Measurements from ENCODE around the gene NELFA. TPM values are rescaled to one million over a fixed set of nuclear protein-coding genes. Genes with fewer than 3 reads are reported as not detected.
"Not testable (repeated sequence)": the region's sequence is repeated elsewhere in the genome, so short reads cannot be mapped to it uniquely, and the experiment has no call there.

Gene NELFA
- total and polyA plus RNA-seq, 4 donors: 7.1 to 11.8 (median 9.3) TPM

DNA sequence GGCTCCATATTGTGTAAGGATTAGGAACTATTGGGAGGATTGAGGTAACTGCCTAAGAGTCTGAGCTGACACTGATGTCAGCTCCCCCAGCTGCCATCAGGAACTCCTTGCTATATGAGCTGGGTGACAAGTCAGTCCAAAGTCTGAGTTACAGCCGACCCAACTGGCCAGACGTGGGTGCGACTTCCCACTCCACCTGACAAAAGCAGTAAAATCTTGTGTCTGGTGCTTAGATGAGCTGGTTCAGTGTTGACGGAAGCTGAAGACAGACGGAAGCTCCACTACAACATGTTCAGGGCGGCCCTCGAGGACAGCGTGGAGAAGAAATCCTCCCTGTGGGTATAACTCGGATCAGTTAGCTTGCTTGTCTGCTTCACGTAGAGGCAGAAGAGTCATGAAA is 27.6 kb upstream of the NELFA start:
- Histone ChIP-seq H3K4me1 (ENCODE audit: control insufficient read depth in 4 of 4, insufficient read depth in 4 of 4, low read length in 3 of 4) (peaks cover 3 to 11% (median 5%) of the 10 kb centered on the region in 4 donors), H3K27me3 (ENCODE audit: control insufficient read depth in 4 of 4, insufficient read depth in 4 of 4, low read length in 3 of 4) (peaks cover 0 to 6% (median 2%) of the 10 kb centered on the region in 4 donors), H3K4me3 (ENCODE audit: low read depth in 1 of 3, low read length in 3 of 3) (no peak overlapping the region), H3K36me3 (ENCODE audit: control insufficient read depth in 4 of 4, insufficient read depth in 3 of 4, low read depth in 1 of 4, low read length in 3 of 4) (no peaks in the 10 kb centered on the region), H3K27ac (ENCODE audit: low read depth in 1 of 2, low read length in 2 of 2) (no peak overlapping the region), H3K9ac (ENCODE audit: low read depth in 1 of 2, low read length in 2 of 2) (no peak overlapping the region), H3K9me3 (ENCODE audit: control insufficient read depth in 4 of 4, low read length in 3 of 4) (no peaks in the 10 kb centered on the region)
- no peak for TF ChIP-seq RAD21 (IDR thresholded peaks at IDR 0.05)
- TF ChIP-seq TAF1 (conservative IDR thresholded peaks at IDR 0.05): no peak
- TF ChIP-seq REST (IDR thresholded peaks at IDR 0.05): no peak
- TF ChIP-seq EGR1 (IDR thresholded peaks at IDR 0.05; ENCODE audit: low read depth in 2 of 2): no peak
- no peak for TF ChIP-seq FOXA1 (IDR thresholded peaks at IDR 0.05)
- no peak for TF ChIP-seq RXRA (IDR thresholded peaks at IDR 0.05)
- TF ChIP-seq, protein P1, sequence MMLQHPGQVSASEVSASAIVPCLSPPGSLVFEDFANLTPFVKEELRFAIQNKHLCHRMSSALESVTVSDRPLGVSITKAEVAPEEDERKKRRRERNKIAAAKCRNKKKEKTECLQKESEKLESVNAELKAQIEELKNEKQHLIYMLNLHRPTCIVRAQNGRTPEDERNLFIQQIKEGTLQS (IDR thresholded peaks at IDR 0.05): no peak
- no peak for TF ChIP-seq HNF4G (IDR thresholded peaks at IDR 0.05)
- no peak for TF ChIP-seq MAX (IDR thresholded peaks at IDR 0.05)
- WGBS: 83% methylated on average over 10 of the region's 10 CpGs
- DNase-seq (ENCODE audit: low spot score): no peak

DNA sequence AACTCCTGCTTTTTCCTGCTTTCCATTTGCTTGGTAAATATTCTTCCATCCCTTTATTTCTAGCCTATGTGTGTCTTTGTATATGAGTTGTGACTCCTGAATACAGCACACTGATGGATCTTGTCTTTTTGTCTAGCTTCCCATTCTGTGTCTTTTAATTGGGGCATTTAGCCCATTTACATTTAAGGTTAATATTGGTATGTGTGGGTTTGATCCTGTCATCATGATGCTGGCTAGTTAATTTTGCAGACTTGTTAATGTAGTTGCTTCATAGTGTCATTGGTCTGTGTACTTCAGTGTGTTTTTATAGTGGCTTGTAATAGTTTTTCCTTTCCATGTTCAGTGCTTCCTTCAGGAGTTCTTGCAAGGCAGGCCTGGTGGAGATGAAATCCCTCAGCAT is 22.4 kb upstream of the NELFA start:
- not testable (repeated sequence) for H3K27me3 ChIP-seq (ENCODE audit: control insufficient read depth in 4 of 4, insufficient read depth in 4 of 4, low read length in 3 of 4); H3K27ac ChIP-seq (ENCODE audit: low read depth in 1 of 2, low read length in 2 of 2); H3K36me3 ChIP-seq (ENCODE audit: control insufficient read depth in 4 of 4, insufficient read depth in 3 of 4, low read depth in 1 of 4, low read length in 3 of 4); H3K9me3 ChIP-seq (ENCODE audit: control insufficient read depth in 4 of 4, low read length in 3 of 4); H3K4me3 ChIP-seq (ENCODE audit: low read depth in 1 of 3, low read length in 3 of 3); H3K4me1 ChIP-seq (ENCODE audit: control insufficient read depth in 4 of 4, insufficient read depth in 4 of 4, low read length in 3 of 4); H3K9ac ChIP-seq (ENCODE audit: low read depth in 1 of 2, low read length in 2 of 2); DNase-seq (ENCODE audit: low spot score)

DNA sequence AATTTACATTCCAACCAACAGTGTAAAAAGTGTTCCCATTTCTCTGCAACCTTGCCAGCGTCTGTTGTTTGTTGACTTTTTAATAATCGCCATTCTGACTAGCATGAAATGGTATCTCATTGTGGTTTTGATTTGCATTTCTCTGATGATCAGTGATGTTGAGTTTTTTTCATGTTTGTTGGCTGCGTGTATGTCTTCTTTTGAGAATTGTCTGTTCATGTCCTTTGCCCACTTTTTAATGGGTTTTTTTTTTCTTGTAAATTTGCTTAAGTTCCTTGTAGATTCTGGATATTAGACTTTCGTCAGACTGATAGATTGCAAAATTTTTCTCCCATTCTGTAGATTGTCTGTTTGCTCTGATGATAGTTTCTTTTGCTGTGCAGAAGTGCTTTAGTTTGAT is 18.3 kb upstream of the NELFA start:
- H3K9me3 ChIP-seq (ENCODE audit: control insufficient read depth in 4 of 4, low read length in 3 of 4); H3K27me3 ChIP-seq (ENCODE audit: control insufficient read depth in 4 of 4, insufficient read depth in 4 of 4, low read length in 3 of 4); H3K4me3 ChIP-seq (ENCODE audit: low read depth in 1 of 3, low read length in 3 of 3); H3K27ac ChIP-seq (ENCODE audit: low read depth in 1 of 2, low read length in 2 of 2); H3K36me3 ChIP-seq (ENCODE audit: control insufficient read depth in 4 of 4, insufficient read depth in 3 of 4, low read depth in 1 of 4, low read length in 3 of 4); DNase-seq (ENCODE audit: low spot score); H3K9ac ChIP-seq (ENCODE audit: low read depth in 1 of 2, low read length in 2 of 2); H3K4me1 ChIP-seq (ENCODE audit: control insufficient read depth in 4 of 4, insufficient read depth in 4 of 4, low read length in 3 of 4): not testable (repeated sequence)
- WGBS: 80% methylated on average over 4 of the region's 4 CpGs

GRCh38 chr4:2025817-2026216 is 17.0 kb upstream of the NELFA start:
- H3K36me3 ChIP-seq (ENCODE audit: control insufficient read depth in 4 of 4, insufficient read depth in 3 of 4, low read depth in 1 of 4, low read length in 3 of 4): no peaks in the 10 kb centered on the region
- peaks cover 0 to 3% (median 0%) of the 10 kb centered on the region in 4 donors for H3K27me3 ChIP-seq (ENCODE audit: control insufficient read depth in 4 of 4, insufficient read depth in 4 of 4, low read length in 3 of 4)
- no peak overlapping the region for H3K27ac ChIP-seq (ENCODE audit: low read depth in 1 of 2, low read length in 2 of 2)
- H3K9me3 ChIP-seq (ENCODE audit: control insufficient read depth in 4 of 4, low read length in 3 of 4): peaks cover 0 to 3% (median under 1%) of the 10 kb centered on the region in 4 donors
- H3K9ac ChIP-seq (ENCODE audit: low read depth in 1 of 2, low read length in 2 of 2): no peak overlapping the region
- DNase-seq (ENCODE audit: low spot score): no peak
- no peak overlapping the region for H3K4me3 ChIP-seq (ENCODE audit: low read depth in 1 of 3, low read length in 3 of 3)
- H3K4me1 ChIP-seq (ENCODE audit: control insufficient read depth in 4 of 4, insufficient read depth in 4 of 4, low read length in 3 of 4): no peaks in the 10 kb centered on the region
- TF ChIP-seq, protein P1 (IDR thresholded peaks at IDR 0.05): no peak
- no peak for TF ChIP-seq YY1 (IDR thresholded peaks at IDR 0.05)
- no peak for TF ChIP-seq MAX (IDR thresholded peaks at IDR 0.05)
- no peak for TF ChIP-seq HNF4A (conservative IDR thresholded peaks at IDR 0.05)
- no peak for TF ChIP-seq EGR1 (IDR thresholded peaks at IDR 0.05; ENCODE audit: low read depth in 2 of 2)
- no peak for TF ChIP-seq FOXA2 (IDR thresholded peaks at IDR 0.05)
- no peak for TF ChIP-seq HNF4G (IDR thresholded peaks at IDR 0.05)
- no peak for TF ChIP-seq GABPA (IDR thresholded peaks at IDR 0.05 in 1 of 2, conservative IDR thresholded peaks at IDR 0.05 in 1 of 2)
- no peak for TF ChIP-seq FOXA1 (IDR thresholded peaks at IDR 0.05)
- no peak for TF ChIP-seq ZBTB33 (IDR thresholded peaks at IDR 0.05)
